ENCODE measurements around the gene S100A7A.

The S100A7A gene

DNA sequence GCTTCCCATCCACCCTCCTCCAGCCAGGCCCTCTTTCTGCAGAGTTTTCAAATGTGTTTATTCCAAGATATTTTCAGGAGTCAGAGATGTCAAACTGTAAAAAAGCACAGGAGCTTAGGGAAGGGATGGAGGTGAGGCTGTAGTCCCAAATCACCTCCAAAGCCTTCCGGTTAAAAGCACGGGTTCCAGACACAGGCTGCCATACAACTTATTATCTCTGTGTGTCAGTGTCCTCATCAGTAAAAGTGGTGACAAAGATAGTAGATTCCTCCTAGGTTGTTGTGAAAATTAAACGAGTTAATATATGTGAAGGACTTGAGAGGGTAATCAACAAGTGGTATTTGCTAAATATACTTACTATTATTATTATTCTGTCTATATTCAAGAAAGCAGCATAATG is 15.1 kb downstream of the S100A7A start:
- no peak for ATAC-seq
- no peak for TF ChIP-seq BACH2 (CRISPR knock-in tag; IDR thresholded peaks at IDR 0.05; ENCODE audit: borderline replicate concordance)
- no peak for TF ChIP-seq ZNF70 (CRISPR knock-in tag; IDR thresholded peaks at IDR 0.05)
- TF ChIP-seq GLIS3 (CRISPR knock-in tag; IDR thresholded peaks at IDR 0.05) = no peak
- TF ChIP-seq OSR1 (CRISPR knock-in tag; IDR thresholded peaks at IDR 0.05) = no peak
- TF ChIP-seq, protein P1, sequence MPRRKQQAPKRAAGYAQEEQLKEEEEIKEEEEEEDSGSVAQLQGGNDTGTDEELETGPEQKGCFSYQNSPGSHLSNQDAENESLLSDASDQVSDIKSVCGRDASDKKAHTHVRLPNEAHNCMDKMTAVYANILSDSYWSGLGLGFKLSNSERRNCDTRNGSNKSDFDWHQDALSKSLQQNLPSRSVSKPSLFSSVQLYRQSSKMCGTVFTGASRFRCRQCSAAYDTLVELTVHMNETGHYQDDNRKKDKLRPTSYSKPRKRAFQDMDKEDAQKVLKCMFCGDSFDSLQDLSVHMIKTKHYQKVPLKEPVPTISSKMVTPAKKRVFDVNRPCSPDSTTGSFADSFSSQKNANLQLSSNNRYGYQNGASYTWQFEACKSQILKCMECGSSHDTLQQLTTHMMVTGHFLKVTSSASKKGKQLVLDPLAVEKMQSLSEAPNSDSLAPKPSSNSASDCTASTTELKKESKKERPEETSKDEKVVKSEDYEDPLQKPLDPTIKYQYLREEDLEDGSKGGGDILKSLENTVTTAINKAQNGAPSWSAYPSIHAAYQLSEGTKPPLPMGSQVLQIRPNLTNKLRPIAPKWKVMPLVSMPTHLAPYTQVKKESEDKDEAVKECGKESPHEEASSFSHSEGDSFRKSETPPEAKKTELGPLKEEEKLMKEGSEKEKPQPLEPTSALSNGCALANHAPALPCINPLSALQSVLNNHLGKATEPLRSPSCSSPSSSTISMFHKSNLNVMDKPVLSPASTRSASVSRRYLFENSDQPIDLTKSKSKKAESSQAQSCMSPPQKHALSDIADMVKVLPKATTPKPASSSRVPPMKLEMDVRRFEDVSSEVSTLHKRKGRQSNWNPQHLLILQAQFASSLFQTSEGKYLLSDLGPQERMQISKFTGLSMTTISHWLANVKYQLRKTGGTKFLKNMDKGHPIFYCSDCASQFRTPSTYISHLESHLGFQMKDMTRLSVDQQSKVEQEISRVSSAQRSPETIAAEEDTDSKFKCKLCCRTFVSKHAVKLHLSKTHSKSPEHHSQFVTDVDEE (CRISPR knock-in tag; IDR thresholded peaks at IDR 0.05) = no peak
- no peak for TF ChIP-seq ESRRG (CRISPR knock-in tag; IDR thresholded peaks at IDR 0.05)
- no peak for TF ChIP-seq CSDC2 (CRISPR knock-in tag; IDR thresholded peaks at IDR 0.05)
- no peak for TF ChIP-seq RARB (CRISPR knock-in tag; IDR thresholded peaks at IDR 0.05)
- no peak for TF ChIP-seq ZNF8 (CRISPR knock-in tag; IDR thresholded peaks at IDR 0.05)
- TF ChIP-seq ZC3H10 (CRISPR knock-in tag; IDR thresholded peaks at IDR 0.05) = no peak

DNA sequence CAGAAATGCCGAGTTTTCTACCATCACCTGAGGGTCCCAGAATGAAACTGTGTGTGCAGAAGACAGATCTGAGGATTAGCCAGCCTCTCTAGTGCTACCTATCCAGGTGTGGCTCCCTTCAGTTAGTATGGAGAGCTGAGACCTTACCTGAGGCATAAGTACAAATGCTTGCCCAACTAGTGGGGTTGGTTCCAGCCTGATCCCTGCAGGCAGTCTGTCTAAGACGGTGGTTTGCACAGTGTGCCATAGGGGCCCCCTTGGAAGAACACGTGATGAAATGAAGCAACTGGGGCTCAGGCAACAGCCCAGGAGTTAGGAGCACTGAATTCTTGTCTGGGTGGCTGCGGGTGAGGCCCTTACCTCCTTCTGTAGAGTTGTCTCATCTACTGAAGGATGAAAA is 15.6 kb downstream of the S100A7A start:
- no peak for ATAC-seq
- no peak for TF ChIP-seq ESRRG (CRISPR knock-in tag; IDR thresholded peaks at IDR 0.05)
- TF ChIP-seq TOX (CRISPR knock-in tag; IDR thresholded peaks at IDR 0.05; ENCODE audit: borderline replicate concordance) = no peak

DNA sequence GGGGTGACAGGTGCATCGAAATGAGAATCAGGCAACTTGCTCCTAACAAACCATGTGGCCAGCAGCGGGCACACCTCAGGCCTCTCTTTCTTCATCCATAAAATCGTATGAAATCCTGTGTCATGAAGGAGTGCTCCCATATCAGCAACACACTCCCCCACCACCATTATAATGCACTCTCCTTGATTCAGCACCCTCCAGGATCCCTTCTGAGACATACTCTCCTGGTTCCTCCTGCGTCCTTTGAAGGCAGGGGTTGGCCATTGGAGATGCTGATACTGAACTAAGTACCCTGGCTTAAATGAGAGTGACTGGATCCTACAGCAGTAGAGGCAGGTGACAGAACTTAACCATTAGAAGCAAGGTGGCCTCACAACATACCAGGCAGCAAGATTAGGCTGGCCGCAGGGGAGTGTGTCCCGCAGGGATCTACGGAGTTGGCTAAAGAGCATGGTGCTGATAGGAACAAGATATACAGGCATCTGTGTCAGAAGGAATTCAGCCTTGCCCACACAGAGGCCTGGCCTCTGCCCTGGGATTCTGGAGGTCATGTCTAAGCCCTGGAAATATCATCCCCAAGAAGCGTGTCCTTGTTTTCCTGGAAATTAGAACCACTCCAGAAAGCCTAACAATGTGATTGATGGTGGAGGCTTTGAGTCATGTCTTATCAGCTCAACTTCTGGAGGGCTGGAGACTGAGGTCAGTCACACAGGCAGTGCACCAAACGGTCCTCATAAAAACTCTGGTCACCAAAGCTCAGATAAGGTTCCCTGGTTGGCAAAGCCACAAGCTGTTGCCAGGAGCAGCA is 16.8 kb downstream of the S100A7A start:
- ATAC-seq = no peak
- TF ChIP-seq CSDC2 (CRISPR knock-in tag; IDR thresholded peaks at IDR 0.05) = no peak
- TF ChIP-seq, protein P2, sequence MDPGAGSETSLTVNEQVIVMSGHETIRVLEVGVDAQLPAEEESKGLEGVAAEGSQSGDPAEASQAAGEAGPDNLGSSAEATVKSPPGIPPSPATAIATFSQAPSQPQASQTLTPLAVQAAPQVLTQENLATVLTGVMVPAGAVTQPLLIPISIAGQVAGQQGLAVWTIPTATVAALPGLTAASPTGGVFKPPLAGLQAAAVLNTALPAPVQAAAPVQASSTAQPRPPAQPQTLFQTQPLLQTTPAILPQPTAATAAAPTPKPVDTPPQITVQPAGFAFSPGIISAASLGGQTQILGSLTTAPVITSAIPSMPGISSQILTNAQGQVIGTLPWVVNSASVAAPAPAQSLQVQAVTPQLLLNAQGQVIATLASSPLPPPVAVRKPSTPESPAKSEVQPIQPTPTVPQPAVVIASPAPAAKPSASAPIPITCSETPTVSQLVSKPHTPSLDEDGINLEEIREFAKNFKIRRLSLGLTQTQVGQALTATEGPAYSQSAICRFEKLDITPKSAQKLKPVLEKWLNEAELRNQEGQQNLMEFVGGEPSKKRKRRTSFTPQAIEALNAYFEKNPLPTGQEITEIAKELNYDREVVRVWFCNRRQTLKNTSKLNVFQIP (CRISPR knock-in tag; IDR thresholded peaks at IDR 0.05; ENCODE audit: borderline replicate concordance, low read depth) = no peak
- TF ChIP-seq TCF4 (CRISPR knock-in tag; IDR thresholded peaks at IDR 0.05; ENCODE audit: borderline replicate concordance) = no peak
- TF ChIP-seq ZNF70 (CRISPR knock-in tag; IDR thresholded peaks at IDR 0.05) = no peak
- no peak for TF ChIP-seq RARB (CRISPR knock-in tag; IDR thresholded peaks at IDR 0.05)
- no peak for TF ChIP-seq OSR1 (CRISPR knock-in tag; IDR thresholded peaks at IDR 0.05)
- TF ChIP-seq BACH2 (CRISPR knock-in tag; IDR thresholded peaks at IDR 0.05; ENCODE audit: borderline replicate concordance) = no peak
- no peak for TF ChIP-seq PPARA (CRISPR knock-in tag; IDR thresholded peaks at IDR 0.05; ENCODE audit: borderline replicate concordance)
- TF ChIP-seq, protein P1 (CRISPR knock-in tag; IDR thresholded peaks at IDR 0.05) = no peak
- TF ChIP-seq ISL1 (CRISPR knock-in tag; IDR thresholded peaks at IDR 0.05) = no peak
- no peak for TF ChIP-seq SNAI2 (CRISPR knock-in tag; IDR thresholded peaks at IDR 0.05)
- TF ChIP-seq, protein P3, sequence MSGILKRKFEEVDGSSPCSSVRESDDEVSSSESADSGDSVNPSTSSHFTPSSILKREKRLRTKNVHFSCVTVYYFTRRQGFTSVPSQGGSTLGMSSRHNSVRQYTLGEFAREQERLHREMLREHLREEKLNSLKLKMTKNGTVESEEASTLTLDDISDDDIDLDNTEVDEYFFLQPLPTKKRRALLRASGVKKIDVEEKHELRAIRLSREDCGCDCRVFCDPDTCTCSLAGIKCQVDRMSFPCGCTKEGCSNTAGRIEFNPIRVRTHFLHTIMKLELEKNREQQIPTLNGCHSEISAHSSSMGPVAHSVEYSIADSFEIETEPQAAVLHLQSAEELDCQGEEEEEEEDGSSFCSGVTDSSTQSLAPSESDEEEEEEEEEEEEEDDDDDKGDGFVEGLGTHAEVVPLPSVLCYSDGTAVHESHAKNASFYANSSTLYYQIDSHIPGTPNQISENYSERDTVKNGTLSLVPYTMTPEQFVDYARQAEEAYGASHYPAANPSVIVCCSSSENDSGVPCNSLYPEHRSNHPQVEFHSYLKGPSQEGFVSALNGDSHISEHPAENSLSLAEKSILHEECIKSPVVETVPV (CRISPR knock-in tag; IDR thresholded peaks at IDR 0.05) = no peak

DNA sequence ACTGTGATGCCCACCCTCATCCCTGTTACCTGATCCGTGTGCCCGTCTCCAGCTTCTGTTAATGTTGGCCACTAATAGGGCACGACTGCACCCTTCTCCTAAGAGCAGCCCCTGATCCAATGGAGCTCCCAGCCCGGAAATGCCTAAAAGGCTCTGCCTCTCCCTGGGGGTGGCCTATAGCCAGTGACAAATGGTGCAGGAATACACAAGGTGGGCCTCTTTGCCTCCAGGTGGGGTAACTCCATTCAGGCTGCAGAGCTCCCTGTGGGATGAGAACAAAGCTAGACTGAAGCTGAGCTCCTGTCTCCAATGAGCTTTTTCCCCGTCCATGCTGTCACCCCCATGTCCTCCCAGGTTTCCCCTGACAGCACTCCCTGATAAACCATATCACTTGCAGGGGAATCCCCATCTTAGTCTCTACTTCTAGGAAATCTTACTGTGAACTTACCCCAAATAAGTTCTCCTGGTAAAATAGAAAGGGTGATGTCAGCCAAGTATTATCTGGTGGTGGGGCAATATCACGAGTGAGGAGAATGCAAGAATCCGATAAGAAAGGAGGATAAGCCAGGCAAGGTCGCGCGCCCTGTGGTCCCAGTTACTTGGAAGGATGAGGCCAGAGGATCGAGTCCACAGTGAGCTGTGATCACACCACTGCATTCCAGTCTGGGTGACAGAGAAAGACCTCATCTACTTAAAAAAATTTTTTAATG is 18.6 kb downstream of the S100A7A start:
- TF ChIP-seq GLIS3 (CRISPR knock-in tag; IDR thresholded peaks at IDR 0.05) (no peak), OSR1 (CRISPR knock-in tag; IDR thresholded peaks at IDR 0.05) (no peak)
- ATAC-seq = no peak

Data from SK-N-SH treated with all-trans-retinoic acid at 6 μM for 48 hours (cell line).